HG03108 (cell line): ENCODE data around the gene GTF2H4.

ENCODE experiments used
- ATAC-seq: cut with Tn5 transposase; IDR thresholded peaks from one replicate; pipeline ENCODE4 v1.9.1; 2021; ENCODE audit warnings: moderate library complexity; ENCODE audit not compliant: unreplicated experiment

GTF2H4 gene

DNA sequence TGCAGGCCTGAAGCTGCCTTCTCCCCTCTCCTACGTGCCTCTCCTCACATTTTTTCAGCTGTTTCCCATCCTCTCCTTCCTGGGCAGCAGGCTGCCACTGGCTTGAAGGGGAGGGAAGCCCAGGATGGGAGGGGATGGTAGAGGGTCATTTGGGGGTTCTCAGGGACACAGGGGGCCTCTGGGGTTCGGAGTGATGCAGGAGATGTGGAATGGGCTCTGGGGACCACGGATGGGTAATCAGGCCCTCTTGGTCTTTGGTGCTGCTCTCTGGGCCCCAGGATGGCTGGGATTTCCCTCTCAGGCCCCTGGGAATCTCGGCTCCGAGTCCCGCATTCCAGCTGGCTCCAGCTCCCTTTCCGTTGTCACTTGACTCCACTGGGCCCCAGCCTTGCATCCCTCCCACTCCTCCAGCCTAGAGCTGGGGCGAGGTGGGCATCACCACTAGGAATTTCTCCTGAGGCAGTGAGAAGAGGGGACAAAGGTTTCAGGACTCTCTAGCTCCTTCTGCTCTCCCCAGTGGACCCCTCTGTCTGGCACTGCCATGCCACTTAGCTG is 25.7 kb upstream of the GTF2H4 start:
- no peak for ATAC-seq

DNA sequence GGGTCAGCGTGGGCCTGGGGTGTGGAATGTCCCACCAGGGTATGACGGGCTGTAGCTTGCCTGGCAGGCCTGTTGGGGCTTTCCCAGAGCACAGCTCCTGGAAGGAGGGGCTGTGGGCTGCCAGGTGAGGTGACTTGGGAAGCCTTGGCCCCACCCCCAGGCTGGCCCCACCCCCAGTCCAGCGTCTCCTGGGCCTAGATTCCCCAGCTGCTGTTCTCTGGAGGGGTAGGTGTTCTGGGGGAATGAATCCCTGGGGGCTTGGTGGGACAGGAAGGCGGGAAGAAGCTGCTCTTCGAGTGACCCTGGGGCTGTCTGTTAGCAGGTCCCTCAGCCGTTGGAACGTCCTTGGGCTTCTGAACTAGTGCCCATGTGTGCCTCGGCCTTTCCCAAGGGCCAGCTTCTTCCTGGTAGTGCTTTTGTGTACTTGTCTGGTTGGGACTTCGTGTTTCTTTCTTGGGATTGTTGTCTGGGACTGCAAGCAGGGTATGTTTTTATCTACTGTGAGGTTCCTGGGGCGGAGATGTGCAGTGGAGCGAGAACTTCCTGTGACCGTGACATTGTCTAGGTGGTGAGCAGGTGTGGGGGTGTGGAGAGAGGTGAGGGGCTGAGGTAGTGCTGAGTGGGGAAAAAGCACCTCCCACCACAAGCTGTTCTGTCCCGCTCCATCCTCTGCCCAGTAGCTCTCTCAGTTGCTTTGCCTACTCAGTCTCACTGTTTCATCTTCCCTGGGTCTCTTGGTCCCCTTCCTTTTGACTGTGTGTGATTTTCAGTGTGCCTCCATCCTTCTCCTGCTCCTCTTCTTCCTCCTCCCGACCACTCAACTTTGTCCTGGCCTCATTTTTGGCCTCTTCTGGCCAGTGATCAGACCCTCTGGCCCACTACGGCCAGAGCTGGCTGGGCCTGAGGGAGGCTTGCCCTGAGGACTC is 25.0 kb upstream of the GTF2H4 start:
- no peak for ATAC-seq

DNA sequence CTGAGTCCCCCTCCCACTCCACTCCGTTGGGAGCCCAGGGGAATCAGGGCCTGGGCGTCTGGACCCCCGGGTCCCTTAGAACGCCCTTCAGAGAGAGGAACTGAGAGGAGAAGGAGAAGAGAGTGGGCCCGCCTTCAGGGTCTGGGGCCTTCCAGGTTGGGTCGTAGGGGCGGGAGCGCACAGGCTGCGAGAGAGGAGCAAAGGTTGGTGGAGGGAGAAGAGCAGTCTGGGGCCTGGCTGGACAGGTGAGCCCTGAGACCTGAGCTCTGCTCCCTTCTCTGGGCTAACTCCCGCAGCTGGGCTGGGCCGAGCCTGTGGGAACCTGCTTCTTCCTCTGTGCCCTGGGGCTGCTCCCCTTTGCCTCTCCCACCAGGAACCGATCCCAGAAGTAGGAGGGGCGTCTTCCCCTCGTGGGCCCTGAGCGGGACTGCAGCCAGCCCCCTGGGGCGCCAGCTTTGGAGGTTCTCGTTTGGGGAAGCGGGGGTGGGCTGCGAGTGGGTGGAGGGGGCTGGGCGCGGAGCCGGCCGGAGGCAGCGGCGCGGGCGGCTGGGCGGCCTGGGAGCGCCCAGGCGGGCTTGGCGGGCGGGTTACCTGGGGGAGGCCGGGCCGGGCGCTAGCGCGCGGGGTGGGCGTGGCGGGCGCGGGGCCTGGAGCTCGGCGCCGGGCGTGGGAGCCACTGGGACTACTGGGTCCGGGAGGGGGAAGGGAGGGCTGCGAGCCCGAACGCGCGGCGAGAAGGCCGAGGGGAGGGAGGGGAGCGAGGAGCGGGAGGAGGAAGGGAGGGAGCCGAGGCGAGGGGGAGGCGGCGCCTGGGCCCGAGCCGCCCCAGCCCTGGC is 24.1 kb upstream of the GTF2H4 start, which contains the start of gene DDR1:
Gene DDR1 (plus strand): TSS at position 835 of the 836 bp plus-strand sequence. CDS start 4,211 bp downstream, outside the sequence.
- no peak for ATAC-seq

DNA sequence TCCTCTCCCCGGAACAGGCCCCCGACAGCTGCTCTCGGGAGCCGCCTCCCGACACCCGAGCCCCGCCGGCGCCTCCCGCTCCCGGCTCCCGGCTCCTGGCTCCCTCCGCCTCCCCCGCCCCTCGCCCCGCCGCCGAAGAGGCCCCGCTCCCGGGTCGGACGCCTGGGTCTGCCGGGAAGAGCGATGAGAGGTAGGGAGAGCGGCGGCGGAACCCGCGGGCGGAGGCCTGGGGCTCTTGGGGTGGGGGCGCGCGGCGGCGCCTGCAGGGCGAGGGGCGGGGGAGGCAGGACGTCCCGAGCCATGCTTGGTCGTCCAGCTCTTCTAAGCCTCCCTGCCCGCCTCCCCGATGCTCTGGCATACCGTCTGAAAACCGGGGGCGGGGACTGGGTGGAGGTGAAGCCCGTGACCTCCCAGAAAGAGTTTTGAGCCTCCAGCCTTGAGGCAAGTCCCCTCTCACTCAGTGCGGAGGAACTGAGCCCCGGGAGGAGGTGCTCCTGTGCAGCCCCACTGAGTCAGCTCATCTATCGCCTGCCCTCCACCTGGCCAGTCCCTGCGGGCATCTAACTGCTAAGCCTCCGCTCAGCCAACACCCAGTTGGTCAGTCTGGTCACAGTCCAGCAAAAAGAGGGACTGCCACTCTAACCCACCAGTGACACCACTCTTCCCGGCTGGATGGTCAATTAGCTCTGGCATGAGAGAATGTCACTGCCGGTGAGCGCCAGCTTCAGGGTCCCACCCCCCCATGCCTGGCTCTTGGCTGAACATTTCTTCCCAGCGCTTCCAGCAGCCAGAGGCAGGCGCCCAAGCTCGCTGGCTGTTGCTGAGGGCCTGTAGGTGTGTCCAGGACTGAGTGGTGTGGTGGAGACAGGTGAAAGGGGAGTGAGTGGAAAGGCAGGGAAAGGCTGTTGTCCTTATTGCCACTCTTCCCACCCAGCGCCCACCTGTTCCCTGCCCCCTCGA is 23.2 kb upstream of the GTF2H4 start:
- no peak for ATAC-seq

DNA sequence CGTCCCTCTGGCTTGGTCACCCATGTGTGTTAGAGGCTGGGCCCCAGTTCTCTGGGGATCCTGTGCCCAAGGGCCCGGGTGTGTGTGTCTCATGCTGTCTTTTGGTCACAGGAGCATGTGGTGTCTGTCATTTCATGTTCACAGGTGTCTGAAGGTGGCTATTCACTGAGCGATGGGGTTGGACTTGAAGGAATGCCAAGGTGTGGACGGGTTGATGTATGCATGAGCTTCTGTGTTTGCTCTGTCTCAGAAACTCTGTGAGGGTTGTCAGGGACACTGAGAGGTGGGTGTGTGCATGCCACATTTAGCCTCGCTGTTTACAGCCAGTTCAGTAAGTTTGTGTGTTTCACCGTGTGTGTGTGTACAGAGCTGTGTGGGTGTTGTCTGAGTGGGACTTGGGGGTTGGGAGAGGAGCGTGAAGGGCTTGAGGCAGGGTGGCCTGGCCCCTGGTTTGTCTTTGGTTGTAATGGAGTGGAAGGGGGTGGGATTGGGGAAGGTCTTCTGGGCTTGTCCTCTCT is 22.5 kb upstream of the GTF2H4 start:
- ATAC-seq = no peak

DNA sequence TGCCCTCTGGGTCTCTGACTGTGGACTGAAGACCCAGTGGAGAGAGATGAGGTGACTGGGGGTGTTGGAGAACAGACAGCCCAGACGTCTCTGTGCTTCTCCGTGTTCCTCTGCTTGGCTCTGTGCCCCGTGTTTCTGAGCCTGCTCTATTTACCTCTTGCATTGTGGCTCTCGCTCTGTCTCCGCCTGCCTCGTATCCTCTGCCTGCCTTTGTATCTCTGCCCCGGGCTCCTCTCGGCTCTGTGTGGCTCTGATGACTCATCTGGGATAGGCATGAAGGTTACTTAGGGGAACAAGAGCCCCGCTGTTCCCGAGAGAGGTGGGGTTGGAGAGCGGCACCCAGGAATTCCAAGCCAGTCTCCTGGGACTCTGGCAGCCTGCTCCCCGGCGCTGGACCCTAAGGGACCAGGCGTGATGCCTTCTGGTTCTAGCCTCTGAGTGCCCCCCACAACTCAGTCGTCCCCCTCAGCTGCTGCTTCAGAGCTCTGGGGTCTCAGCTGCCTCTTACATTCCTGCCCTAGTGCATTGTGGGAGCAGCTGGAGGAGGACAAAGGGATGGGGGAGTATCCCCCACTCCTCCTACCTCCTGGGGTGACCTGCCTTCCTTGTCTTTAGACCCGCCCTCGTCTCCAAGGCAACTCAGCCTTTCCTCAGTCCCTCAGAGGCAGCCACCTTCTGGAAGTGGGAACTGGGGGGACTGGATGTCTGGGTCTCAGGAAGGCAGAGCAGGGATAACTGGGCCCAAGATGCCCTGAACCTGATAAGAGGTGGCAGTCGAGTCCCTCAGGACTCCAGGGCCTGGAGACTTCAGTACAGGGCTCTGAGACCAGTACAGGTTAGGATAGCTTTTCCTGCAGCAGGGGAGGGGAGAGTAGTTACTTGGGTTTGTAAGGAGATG is 21.8 kb upstream of the GTF2H4 start:
- no peak for ATAC-seq

DNA sequence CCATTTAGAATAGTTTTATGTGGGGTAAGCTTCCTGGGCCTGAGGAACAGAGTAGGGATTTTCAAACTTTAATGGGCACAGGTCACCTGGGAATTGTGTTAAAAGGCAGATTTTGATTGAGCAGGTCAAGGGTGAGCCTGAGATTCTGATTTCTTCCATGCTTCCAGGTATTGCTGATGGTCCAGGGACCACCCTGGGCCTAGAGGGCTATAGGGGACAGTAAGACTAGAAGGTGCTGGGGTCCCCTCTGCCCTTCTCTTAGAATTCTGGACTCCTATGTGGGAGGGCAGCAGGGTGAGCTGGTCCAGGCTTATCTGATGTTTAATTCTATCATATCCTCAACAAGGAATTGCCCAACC is 21.1 kb upstream of the GTF2H4 start:
- ATAC-seq = no peak

DNA sequence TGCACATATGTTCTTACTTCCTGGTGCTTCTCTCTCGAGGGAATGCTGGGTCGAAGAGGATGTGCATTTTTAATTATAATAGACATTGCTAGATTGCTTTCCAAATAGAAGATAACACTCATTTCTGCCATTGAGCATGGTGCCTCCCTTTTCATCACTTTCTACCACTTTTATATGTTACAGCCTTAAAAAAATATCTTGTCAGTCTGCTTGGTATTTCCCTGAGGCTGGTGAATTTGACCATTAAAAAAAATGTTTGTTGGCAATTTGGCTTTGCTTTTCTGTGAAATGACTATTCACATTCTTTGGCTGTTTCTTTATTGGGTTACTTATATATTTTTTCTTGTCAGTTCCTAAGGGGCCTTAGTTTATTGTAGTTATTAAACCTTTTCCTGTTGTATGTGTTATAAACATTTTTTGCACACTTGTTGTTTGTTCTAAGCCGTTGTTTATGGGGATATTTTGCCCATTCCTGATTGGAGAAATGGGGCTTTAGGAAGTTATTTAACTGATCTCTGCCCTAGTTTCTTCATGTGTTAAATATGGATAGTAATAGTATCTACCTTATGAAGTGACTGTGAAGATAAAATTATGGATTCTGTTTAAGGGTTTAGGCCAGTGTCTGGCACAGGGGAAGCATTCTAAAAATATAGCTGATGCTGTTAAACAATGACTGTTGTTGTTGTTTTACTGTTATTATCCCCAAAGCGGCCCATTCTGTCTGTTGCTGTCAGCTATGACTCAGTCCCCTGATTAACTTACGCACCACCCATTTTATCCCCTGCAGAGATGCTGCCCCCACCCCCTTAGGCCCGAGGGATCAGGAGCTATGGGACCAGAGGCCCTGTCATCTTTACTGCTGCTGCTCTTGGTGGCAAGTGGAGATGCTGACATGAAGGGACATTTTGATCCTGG is 19.8 kb upstream of the GTF2H4 start:
- no peak for ATAC-seq

DNA sequence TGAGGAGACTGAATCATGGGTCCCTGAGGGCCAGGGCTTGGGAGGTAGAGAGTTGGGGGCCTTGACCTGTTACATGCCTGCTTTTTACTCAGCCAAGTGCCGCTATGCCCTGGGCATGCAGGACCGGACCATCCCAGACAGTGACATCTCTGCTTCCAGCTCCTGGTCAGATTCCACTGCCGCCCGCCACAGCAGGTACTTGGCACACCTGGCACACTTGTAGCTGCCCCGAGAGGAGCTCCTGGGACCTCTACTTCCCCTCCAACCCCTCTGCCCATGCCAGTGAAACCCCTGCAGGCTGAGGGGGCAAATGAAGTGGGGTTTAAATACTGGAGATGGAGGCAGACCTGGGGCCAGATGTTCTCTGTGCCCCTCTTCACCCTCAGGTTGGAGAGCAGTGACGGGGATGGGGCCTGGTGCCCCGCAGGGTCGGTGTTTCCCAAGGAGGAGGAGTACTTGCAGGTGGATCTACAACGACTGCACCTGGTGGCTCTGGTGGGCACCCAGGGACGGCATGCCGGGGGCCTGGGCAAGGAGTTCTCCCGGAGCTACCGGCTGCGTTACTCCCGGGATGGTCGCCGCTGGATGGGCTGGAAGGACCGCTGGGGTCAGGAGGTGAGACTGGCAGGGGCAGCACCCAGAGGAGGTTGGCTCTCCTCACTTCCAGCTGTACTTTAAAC is 19.1 kb upstream of the GTF2H4 start:
- ATAC-seq = no peak

DNA sequence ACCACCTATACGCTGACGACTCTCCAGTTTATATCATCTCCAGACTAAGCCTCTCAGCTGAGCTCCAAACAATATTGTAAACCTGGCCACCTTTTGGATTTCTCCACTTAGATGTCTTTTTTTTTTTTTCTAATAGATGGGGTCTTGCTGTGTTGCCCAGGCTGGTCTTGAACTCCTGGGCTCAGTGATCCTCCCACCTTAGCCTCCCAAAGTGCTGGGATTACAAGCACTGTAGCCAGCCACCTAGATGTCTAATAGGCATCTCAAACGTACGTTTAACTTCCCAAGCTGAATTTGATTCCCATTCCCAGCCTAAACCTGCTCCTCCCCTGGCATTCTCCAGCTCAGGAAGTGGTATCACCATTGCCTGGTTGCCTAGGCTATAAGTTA is 18.5 kb upstream of the GTF2H4 start:
- no peak for ATAC-seq

DNA sequence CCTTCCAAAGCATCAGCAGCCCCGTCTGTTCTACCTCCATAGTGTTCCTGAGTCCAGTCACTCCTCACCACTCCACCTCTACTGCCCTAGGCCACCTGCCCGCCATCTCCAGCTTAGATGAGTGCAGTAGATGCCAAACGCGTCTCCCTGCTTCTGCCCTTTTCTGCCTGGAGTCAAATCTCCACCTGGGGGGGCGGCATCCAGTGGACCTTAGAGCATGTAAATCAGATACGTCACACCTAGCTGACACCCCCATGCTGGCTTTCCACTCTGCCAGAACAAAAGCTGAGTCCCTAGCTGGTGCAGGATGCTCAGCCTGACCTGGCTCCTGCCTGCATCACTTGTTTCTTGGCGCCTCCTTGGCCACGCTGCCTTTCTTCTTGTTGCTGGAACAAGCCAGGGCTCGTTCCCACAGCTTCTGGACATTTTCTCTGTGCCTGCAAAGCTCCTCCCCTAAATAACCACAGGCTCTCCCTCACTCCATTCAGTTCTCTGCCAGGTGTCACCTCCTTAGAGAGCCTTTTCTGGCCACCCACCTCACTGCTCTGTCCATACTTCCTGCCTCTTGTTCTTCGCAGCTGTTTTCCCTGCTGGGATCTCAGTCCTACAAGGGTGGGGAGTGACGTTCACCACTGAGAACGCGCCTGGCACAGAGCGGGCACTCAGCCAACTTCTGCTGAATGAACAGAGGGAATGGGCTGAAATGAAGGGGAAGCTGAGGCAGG is 17.9 kb upstream of the GTF2H4 start:
- ATAC-seq = no peak

DNA sequence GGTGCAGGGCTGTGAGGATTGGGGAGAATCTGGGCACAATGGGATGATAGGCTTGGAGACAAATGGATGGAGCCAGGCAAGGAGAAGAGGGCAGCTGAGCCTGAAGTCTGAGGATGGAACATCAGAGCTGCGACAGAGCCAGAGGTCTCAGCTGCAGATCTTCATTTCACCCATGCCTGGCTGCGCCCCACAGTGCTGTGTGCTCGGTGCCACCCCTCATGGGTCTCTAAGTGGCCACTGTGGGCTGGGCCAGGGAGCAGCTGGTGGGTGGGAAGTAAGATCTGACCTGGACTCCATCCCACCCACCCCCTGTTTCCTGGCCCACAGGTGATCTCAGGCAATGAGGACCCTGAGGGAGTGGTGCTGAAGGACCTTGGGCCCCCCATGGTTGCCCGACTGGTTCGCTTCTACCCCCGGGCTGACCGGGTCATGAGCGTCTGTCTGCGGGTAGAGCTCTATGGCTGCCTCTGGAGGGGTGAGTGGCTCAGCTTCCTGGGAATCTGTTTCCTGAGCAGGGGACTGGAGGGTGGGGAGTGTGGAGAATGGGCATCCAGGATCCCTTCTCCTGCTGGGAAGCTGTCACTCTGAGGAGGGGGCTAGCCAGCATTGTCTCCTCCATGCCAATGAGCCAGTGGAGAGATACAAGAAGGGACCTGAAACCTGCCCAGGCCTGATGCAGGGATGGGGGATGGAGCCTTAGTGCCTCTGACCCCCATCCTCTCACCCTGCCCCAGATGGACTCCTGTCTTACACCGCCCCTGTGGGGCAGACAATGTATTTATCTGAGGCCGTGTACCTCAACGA is 17.2 kb upstream of the GTF2H4 start:
- ATAC-seq = no peak

DNA sequence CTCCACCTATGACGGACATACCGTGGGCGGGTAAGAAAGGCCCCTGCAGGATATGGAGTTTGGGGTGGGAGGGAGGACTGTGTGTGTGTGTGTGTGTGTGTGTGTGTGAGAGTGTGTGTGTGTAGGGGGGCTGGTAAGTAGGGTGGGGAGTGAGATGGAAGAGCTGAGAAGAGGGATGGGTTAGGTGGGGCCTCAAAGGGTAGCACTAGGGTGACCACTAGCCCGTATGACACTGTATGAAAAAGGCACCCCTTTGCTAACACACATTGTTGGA is 16.6 kb upstream of the GTF2H4 start:
- ATAC-seq = no peak

DNA sequence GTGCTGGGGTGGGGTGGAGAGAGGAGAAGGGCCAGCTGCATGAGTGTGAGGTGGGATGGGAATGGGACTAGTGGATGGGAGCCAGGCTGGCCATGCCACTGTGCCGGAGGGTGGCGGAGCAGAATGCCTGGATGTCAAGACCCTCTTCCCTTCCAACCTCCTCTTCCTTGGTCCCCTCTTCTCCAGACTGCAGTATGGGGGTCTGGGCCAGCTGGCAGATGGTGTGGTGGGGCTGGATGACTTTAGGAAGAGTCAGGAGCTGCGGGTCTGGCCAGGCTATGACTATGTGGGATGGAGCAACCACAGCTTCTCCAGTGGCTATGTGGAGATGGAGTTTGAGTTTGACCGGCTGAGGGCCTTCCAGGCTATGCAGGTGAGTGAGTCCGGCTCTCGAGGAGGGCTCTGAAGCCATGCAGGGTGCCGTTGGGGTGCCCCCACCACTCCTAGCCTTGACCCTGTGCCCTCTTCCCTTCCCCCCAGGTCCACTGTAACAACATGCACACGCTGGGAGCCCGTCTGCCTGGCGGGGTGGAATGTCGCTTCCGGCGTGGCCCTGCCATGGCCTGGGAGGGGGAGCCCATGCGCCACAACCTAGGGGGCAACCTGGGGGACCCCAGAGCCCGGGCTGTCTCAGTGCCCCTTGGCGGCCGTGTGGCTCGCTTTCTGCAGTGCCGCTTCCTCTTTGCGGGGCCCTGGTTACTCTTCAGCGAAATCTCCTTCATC is 16.0 kb upstream of the GTF2H4 start:
- ATAC-seq = no peak

DNA sequence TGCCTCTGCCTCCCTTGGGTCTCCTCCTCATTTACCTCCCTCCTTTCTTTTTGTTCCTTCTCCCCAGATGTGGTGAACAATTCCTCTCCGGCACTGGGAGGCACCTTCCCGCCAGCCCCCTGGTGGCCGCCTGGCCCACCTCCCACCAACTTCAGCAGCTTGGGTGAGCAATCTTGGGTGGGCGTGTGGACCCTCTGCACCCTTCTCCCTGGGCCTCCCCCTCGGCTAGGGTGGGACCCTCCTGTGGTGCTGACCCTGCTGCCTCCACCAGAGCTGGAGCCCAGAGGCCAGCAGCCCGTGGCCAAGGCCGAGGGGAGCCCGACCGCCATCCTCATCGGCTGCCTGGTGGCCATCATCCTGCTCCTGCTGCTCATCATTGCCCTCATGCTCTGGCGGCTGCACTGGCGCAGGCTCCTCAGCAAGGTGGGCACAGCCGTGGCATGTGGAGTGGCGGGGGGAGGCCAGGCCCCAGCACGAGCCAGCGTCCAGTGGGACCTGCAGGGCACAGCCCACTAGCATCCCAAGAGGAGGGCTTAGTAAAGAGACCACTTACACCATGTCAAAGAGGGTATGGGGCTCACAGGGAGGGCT is 14.9 kb upstream of the GTF2H4 start:
- no peak for ATAC-seq
